ENCODE measurements around the gene ADRA1B.

DNA sequence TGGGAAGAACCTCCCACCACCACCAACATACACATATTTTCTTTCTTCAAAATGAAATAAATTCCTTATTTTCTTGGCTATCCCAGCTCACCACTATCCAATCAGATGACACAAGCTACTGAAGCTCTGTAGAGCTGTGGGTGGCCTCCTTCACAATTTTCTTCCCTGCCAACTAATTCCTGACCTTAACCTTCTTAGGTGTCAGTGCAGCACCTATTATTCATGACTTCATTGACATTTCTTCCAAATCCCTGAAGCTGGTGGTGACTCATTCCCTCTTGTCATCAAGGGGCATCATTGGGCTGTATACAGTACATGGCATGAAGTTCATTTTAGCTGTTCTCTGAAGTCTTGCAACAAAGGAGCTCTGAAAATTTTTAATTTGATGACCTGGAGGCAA is 42.0 kb upstream of the ADRA1B start:
- TF ChIP-seq POLR2A (IDR thresholded peaks at IDR 0.05) (no peak), CTCF (IDR thresholded peaks at IDR 0.05) (no peak)

Measured in Peyer's patch (tissue), 4 donors.